GM21526 (cell line): ENCODE data around the gene ZBTB22.
"Not testable (repeated sequence)": the region's sequence is repeated elsewhere in the genome, so short reads cannot be mapped to it uniquely, and the experiment has no call there.

ENCODE experiments used
- ATAC-seq: cut with Tn5 transposase; IDR thresholded peaks from one replicate; pipeline ENCODE4 v1.9.1; 2021; ENCODE audit warnings: moderate library complexity; ENCODE audit not compliant: unreplicated experiment, low FRiP score

Gene ZBTB22

GRCh38 chr6:33285214-33285613 lies 32.3 kb downstream of the ZBTB22 start:
- ATAC-seq: not testable (repeated sequence)

DNA sequence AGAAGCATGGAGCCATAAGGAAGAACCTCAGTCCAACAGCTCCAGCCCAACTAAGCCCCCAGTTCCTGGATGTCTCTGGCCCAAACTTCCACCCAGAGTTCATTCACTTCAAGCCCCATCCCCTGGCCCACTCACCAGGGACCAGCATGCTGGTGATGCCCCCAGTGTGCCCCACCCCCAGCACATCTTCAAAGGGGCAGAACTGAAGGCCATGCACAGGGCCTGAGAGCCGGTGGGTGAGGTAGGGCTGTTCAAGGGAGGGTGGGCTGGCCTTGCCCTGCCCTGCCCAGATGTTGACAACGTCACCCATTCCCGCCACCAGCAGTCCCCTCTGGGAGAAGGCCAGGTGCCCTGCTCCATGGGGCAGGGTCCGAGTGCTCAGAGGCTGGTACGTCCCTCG lies 37.0 kb downstream of the ZBTB22 start:
- ATAC-seq: no peak

DNA sequence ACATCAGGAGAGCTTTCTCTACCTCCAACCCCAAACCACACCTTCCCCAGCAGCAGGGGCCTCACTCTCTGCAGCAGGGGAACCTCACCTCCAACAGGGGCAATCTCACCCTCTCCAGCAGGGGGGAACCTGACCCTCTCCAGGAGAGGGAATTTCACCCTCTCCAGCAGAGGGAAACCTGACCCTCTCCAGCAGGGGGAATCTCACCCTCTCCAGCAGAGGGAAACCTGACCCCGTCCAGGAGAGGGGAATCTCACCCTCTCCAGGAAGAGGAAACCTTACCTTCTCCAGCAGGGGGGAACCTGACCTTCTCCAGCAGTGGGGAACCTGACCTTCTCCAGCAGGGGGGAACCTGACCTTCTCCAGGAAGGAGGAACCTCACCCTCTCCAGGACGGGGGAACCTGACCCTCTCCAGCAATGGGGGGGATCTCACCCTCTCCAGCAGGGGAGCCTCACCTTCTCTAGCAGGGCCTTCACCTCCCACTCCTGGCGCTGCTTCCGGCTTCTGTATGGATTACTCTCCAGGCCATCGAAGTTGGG lies 37.5 kb downstream of the ZBTB22 start:
- ATAC-seq: no peak

DNA sequence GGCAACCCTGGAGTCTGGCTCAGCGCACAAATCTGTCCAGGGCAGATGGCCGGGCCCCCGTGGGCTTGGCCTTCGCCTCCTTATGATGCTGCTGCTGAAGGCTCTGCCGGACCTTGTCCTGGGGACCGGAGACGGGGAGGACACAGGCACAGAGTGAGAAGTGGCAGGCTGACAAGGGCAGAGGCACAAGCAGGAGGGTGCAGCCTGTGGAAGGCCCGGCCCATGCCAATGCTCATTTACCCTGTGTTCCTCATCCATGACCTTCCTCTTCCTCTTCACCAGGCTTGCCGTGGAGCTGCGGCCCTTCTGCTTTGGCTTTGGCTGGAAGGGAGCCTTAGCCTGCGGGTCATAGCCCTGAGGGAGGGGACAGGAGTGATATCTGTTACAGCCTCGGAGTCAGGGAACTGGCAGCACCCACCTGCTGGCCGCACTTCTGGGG lies 38.3 kb downstream of the ZBTB22 start:
- no peak for ATAC-seq

DNA sequence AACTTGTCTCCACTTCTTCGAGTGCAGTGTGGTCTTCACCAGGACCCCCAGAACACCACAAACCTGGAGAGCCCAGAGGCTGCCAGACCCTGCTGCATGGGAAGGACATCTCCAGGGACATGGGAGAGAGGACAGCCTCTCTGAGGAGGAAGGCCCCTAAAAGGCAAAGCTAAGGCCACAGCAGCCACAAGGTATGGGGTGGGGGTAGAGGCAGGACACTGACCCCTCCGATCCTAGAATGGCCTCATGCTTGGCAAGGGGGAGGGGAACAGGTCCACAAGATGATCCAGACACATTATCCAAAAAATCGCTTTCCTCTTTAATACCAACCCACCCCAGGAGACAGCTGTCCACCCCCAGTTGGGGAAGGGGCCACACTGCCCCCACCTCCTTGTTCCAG lies 38.7 kb downstream of the ZBTB22 start:
- ATAC-seq: no peak

- ATAC-seq: no peak
Observed at GRCh38 chr6:33278392-33278741, 39.2 kb downstream of the ZBTB22 start.

- ATAC-seq: peak; percentile 8
Observed at GRCh38 chr6:33277663-33278391, 39.7 kb downstream of the ZBTB22 start.

DNA sequence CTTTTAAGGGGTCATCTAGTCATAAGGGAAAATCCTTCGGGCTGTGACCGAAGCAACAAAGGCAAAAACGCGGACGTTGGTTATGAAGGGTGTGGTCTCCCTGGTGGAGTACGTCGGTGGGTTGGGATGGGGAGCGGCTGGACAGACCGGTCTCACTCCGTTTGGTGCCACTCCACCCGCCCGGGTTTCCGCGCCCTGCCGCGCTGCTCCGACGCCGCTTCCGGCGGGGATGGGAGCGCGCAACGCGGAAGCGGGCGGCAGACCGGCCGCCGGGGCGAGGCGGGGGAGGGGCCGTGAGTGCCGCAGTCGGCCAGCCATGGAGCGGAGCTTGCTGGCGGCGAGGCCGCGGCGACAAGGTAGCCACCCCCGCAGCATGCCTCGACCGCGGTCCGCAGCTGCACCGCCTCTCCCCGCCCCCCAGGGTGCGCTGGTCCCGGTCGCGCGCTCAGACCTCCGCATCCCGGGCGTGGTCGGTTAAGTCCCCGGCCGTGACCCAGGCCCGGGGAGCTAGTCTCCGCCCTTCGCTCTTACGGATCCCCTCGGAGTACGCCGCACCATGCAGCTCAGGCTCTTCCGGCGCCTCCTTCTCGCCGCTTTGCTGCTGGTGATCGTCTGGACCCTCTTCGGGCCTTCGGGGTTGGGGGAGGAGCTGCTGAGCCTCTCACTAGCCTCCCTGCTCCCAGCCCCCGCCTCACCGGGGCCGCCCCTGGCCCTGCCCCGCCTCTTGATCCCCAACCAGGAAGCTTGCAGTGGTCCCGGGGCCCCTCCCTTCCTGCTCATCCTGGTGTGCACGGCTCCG lies 40.5 kb downstream of the ZBTB22 start, which contains the start of gene B3GALT4:
B3GALT4 (plus strand) TSS at position 260 of the 799 bp plus-strand sequence; CDS start at position 557, 297 bp downstream.
- peak; percentile 36 for ATAC-seq

DNA sequence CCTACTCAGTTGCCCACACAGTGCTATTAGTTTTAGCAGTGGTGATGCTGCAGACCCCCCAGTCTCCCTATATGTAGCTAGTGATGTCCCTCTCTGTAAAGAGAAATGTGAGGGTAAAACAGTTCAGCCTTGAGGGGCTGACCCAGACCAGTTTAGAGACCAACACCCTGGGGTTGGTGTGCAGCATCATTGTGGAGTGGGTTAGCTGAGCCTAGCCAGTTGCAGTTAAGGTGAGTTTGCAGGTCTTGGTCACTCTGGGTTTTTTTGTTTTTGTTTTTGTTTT lies 41.0 kb downstream of the ZBTB22 start:
- no peak for ATAC-seq

- ATAC-seq: not testable (repeated sequence)
Observed at GRCh38 chr6:33275795-33276580, 41.6 kb downstream of the ZBTB22 start.

DNA sequence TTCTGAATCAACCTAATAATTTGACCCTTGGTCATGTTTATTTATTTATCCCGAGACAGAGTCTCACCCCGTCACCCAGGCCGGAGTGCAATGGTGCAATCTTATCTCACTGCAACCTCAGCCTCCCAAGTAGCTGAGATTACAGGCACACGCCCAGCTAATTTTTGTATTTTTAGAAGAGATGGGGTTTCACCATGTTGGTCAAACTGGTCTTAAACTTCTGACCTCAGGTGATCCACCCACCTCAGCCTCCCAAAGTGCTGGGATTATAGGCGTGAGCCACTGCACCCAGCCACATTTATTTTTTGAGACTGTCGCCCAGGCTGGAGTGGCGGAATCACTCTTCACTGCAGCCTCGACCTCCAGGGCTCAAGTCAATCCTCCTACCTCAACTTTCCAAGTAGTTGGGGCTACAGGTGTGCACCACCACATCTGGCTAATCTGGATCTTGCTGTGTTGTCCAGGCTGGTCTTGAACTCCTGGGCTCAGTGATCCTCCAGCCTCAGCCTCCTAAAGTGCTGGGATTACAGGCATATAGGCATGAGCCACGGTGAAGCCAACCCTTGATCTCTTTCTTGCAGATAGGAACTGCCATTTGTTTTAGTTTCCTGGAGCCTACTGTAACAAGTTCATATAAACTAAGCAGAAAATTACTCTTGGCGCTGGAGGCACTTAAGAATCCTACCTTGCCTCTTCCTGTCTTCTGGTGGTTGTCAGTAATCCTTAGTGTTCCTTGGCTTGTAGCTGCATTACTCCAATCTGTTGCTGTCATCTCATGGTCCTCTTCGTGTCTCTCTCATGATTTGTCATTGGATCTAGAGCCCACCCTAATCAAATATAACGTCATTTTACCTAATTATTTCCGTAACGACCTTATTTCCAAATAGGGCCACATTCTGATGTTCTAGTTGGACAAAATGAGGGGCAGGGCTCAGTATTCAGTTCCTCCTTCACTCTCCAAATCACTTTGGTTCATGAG lies 43.3 kb downstream of the ZBTB22 start:
- ATAC-seq: no peak

GRCh38 chr6:33273129-33273923 lies 44.2 kb downstream of the ZBTB22 start:
- no peak for ATAC-seq

DNA sequence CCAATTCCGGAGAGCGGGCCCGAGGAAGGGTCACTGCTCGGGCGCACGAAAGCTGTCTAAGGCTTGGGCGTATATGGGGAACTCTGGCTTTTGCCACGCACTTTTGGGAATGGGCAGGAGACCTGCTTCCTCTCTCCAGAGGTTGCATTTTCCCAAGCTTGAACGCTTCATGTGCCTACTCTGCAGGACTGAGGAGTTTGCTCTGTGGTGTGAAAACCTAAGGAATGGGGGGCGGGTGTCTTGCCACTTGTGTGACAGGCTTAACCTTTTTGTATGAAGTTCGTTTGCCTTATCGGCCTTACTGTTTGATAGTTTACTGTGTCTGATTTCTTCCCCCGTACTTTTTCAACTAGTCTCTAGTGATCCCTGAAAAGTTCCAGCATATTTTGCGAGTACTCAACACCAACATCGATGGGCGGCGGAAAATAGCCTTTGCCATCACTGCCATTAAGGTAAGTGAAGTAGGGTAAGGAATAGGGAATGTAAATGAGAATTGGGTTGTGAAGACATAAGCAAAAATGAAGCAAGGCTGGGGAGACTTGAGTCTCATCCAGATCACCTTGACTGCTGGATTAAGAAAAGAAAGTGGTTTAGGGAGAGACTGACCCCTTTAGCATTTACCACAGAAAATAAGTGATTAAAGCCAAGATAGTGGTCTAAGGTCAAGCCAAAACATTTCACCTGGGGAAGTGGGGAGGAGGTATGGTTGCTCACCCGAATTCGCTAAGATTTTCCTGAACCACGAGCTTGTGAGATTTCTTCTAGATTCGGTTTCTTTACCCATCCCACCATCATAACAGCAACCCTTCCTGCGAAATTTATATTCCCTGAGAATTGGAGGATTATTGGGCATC lies 45.0 kb downstream of the ZBTB22 start:
- no peak for ATAC-seq

GRCh38 chr6:33271468-33272274 lies 45.9 kb downstream of the ZBTB22 start, which contains the start of the genes RPS18 and VPS52:
RPS18 (plus strand) TSS chr6:33272075; CDS start chr6:33272120, 45 bp downstream.
VPS52 (minus strand) TSS chr6:33271876; CDS start chr6:33271675, 201 bp downstream.
- ATAC-seq: peak; percentile 52

GRCh38 chr6:33271117-33271467 lies 46.5 kb downstream of the ZBTB22 start:
- peak; percentile 1 for ATAC-seq
